Neural cell (in vitro differentiated cells): ENCODE measurements around the gene MARCHF11. TPM values are rescaled to one million over a fixed set of nuclear protein-coding genes. Genes with fewer than 3 reads are reported as not detected.

Experiments
- H2AFZ ChIP-seq: fragments of 200-600, 300-800 bp; sonication (generic), shearing (Covaris generic); 2 replicates; pipeline ENCODE4 v1.6.0; 2014; ENCODE audit warnings: low read depth, mild to moderate bottlenecking, antibody characterized with exemption, low read length, moderate library complexity
- H3F3A ChIP-seq: fragments of 200-600 bp; shearing (Covaris generic); 2 replicates; pipeline ENCODE4 v1.6.1; 2016; ENCODE audit warnings: mild to moderate bottlenecking, moderate library complexity, mixed read lengths, antibody characterized with exemption, low read length; ENCODE audit not compliant: insufficient read depth, poor library complexity, severe bottlenecking
- H3K27ac ChIP-seq: fragments of 200-600, 300-800 bp; sonication (generic), shearing (Covaris generic); 2 replicates; pipeline ENCODE4 v1.5.1; 2014; ENCODE audit warnings: mild to moderate bottlenecking, low read length, moderate library complexity
- H3K27me3 ChIP-seq: fragments of 300-800, 200-600 bp; sonication (generic), shearing (Covaris generic); 2 replicates; pipeline ENCODE4 v1.6.0; 2014; ENCODE audit warnings: mild to moderate bottlenecking, low read depth, low read length, moderate library complexity; ENCODE audit not compliant: insufficient read depth
- H3K36me3 ChIP-seq: fragments of 300-800, 200-600 bp; sonication (generic), shearing (Covaris generic); 2 replicates; pipeline ENCODE4 v1.5.1; 2014; ENCODE audit warnings: mild to moderate bottlenecking, antibody characterized with exemption, low read length, moderate library complexity; ENCODE audit not compliant: insufficient read depth
- H3K4me2 ChIP-seq: fragments of 300-800, 200-600 bp; sonication (generic), shearing (Covaris generic); 2 replicates; pipeline ENCODE4 v1.6.0; 2014; ENCODE audit warnings: mild to moderate bottlenecking, low read length
- H3K4me3 ChIP-seq: fragments of 300-800, 200-600 bp; sonication (generic), shearing (Covaris generic); 2 replicates; pipeline ENCODE4 v1.5.1; 2014; ENCODE audit warnings: mild to moderate bottlenecking, low read length, moderate library complexity
- H3K79me2 ChIP-seq: fragments of 200-600 bp; shearing (Covaris generic); replicated peaks from 2 replicates; pipeline ENCODE4 v1.6.0; 2014; ENCODE audit warnings: mild to moderate bottlenecking, low read length, moderate library complexity; ENCODE audit not compliant: insufficient read depth
- H3K9ac ChIP-seq: fragments of 300-800, 200-600 bp; sonication (generic), shearing (Covaris generic); 2 replicates; pipeline ENCODE4 v1.6.1; 2016; ENCODE audit warnings: mild to moderate bottlenecking, low read length, mixed read lengths
- H3K9me2 ChIP-seq: fragments of 200-600 bp; shearing (Covaris generic); 2 replicates; pipeline ENCODE4 v1.6.1; 2016; ENCODE audit warnings: mild to moderate bottlenecking, low read length, mixed read lengths; ENCODE audit not compliant: insufficient read depth
- H3K9me3 ChIP-seq: fragments of 200-600, 300-800 bp; sonication (generic), shearing (Covaris generic); 2 replicates; pipeline ENCODE4 v1.6.1; 2016; ENCODE audit warnings: mild to moderate bottlenecking, mixed run types, low read length, moderate library complexity, mixed read lengths
- H4K20me1 ChIP-seq: fragments of 200-600 bp; shearing (Covaris generic); 2 replicates; pipeline ENCODE4 v1.6.1; 2016; ENCODE audit warnings: mild to moderate bottlenecking, mixed run types; ENCODE audit not compliant: insufficient read depth
- CTCF ChIP-seq: fragments of 450-650 bp; IDR thresholded peaks from 2 replicates; pipeline ENCODE4 v1.5.1; 2014; ENCODE audit warnings: antibody characterized with exemption, mild to moderate bottlenecking, moderate library complexity; ENCODE audit not compliant: poor library complexity, severe bottlenecking
- EP300 ChIP-seq: fragments of 450-650 bp; conservative IDR thresholded peaks from 2 replicates; pipeline ENCODE4 v1.6.1; 2014; ENCODE audit warnings: antibody characterized with exemption, mild to moderate bottlenecking, moderate library complexity; ENCODE audit not compliant: poor library complexity, severe bottlenecking
- EZH2 ChIP-seq: fragments of 200-600, 300-800 bp; shearing (Covaris generic), sonication (generic); IDR thresholded peaks from 2 replicates; pipeline ENCODE4 v1.6.1; 2014; ENCODE audit warnings: antibody characterized with exemption, low read length, borderline replicate concordance, mild to moderate bottlenecking; ENCODE audit not compliant: insufficient read depth, poor library complexity, severe bottlenecking
- MXI1 ChIP-seq: fragments of 450-650 bp; conservative IDR thresholded peaks from 2 replicates; pipeline ENCODE4 v1.6.1; 2014; ENCODE audit warnings: antibody characterized with exemption, mild to moderate bottlenecking; ENCODE audit not compliant: poor library complexity, severe bottlenecking
- POLR2AphosphoS5 ChIP-seq: IDR thresholded peaks from 2 replicates; pipeline ENCODE4 v1.6.1; 2012
- RAD21 ChIP-seq: fragments of 450-650 bp; conservative IDR thresholded peaks from 2 replicates; pipeline ENCODE4 v1.6.1; 2014; ENCODE audit warnings: antibody characterized with exemption, mild to moderate bottlenecking, moderate library complexity
- REST ChIP-seq: IDR thresholded peaks from 2 replicates; pipeline ENCODE4 v1.6.1; 2012; ENCODE audit warnings: borderline replicate concordance
- SMC3 ChIP-seq: fragments of 450-650 bp; conservative IDR thresholded peaks from 2 replicates; pipeline ENCODE4 v1.6.1; 2014; ENCODE audit warnings: antibody characterized with exemption, mild to moderate bottlenecking, moderate library complexity; ENCODE audit not compliant: poor library complexity
- TAF1 ChIP-seq: IDR thresholded peaks from 2 replicates; pipeline ENCODE4 v1.6.1; 2012; ENCODE audit warnings: low read depth
- polyA plus RNA-seq: library from polyadenylated mRNA; depleted of rRNA; stranded (reverse); fragments of >200 nt; gene quantifications from 2 replicates; pipeline ENCODE4 v1.2.3, GENCODE V29; 2014

Gene MARCHF11
- polyA plus RNA-seq, 1 donor from 2014 or later = 6.1 TPM

- no peaks in the 10 kb centered on the region for H3K9me2 ChIP-seq
- no peaks in the 10 kb centered on the region for H4K20me1 ChIP-seq
- H3K36me3 ChIP-seq = no peaks in the 10 kb centered on the region
- H3F3A ChIP-seq = no peaks in the 10 kb centered on the region
- no peak overlapping the region for H3K9ac ChIP-seq
- no peak overlapping the region for H3K4me2 ChIP-seq
- no peaks in the 10 kb centered on the region for H3K79me2 ChIP-seq
- no peaks in the 10 kb centered on the region for H3K27me3 ChIP-seq
- no peak overlapping the region for H3K27ac ChIP-seq
- H3K4me3 ChIP-seq = no peak overlapping the region
- no peaks in the 10 kb centered on the region for H3K9me3 ChIP-seq
- no peak overlapping the region for H2AFZ ChIP-seq
- TF ChIP-seq CTCF (no peak), POLR2AphosphoS5 (no peak), TAF1 (no peak), SMC3 (no peak), EP300 (no peak), MXI1 (no peak), EZH2 (no peak), RAD21 (no peak), REST (no peak)
Observed at GRCh38 chr5:16034319-16035001, 145.1 kb downstream of the MARCHF11 start.

GRCh38 chr5:16033187-16033925 is 146.2 kb downstream of the MARCHF11 start:
- TF ChIP-seq REST = no peak
- TF ChIP-seq RAD21 = no peak
- no peak for TF ChIP-seq TAF1
- no peak for TF ChIP-seq EP300
- TF ChIP-seq SMC3 = no peak
- no peak for TF ChIP-seq MXI1

More at GRCh38 chr5:16033187-16033925, 146.2 kb downstream of the MARCHF11 start:
- Histone ChIP-seq H3K27ac (no peak overlapping the region), H3K4me3 (no peak overlapping the region), H3K79me2 (no peaks in the 10 kb centered on the region), H2AFZ (no peak overlapping the region), H3K9ac (no peak overlapping the region), H3K9me2 (no peaks in the 10 kb centered on the region), H3K36me3 (no peaks in the 10 kb centered on the region), H4K20me1 (no peaks in the 10 kb centered on the region), H3K9me3 (no peaks in the 10 kb centered on the region), H3F3A (no peaks in the 10 kb centered on the region), H3K4me2 (no peak overlapping the region), H3K27me3 (no peaks in the 10 kb centered on the region)
